GM18526 (cell line): ENCODE measurements around the gene ASB7.

Source experiments
- POLR2A ChIP-seq: IDR thresholded peaks from 3 replicates; pipeline ENCODE4 v1.6.1; 2011; ENCODE audit not compliant: insufficient read length; ENCODE audit errors: extremely low read depth

ASB7 gene

GRCh38 chr15:100628746-100629145 is 26.4 kb downstream of the ASB7 start:
- no peak for TF ChIP-seq POLR2A

- no peak for TF ChIP-seq POLR2A
Measured at GRCh38 chr15:100631831-100632230, 29.4 kb downstream of the ASB7 start.

GRCh38 chr15:100633763-100634075 is 31.3 kb downstream of the ASB7 start:
- no peak for TF ChIP-seq POLR2A

- TF ChIP-seq POLR2A: no peak
Measured at GRCh38 chr15:100635406-100636071, 33.1 kb downstream of the ASB7 start.

GRCh38 chr15:100638177-100638730 is 35.9 kb downstream of the ASB7 start:
- no peak for TF ChIP-seq POLR2A

- TF ChIP-seq POLR2A: no peak
Measured at GRCh38 chr15:100642213-100642949, 40.0 kb downstream of the ASB7 start.

GRCh38 chr15:100642950-100643338 is 40.6 kb downstream of the ASB7 start:
- no peak for TF ChIP-seq POLR2A

- no peak for TF ChIP-seq POLR2A
Measured at GRCh38 chr15:100645671-100646070, 43.3 kb downstream of the ASB7 start.

GRCh38 chr15:100648951-100649350 is 46.6 kb downstream of the ASB7 start:
- no peak for TF ChIP-seq POLR2A

- no peak for TF ChIP-seq POLR2A
Measured at GRCh38 chr15:100650685-100651084, 48.3 kb downstream of the ASB7 start.

GRCh38 chr15:100651253-100651652 is 48.9 kb downstream of the ASB7 start:
- no peak for TF ChIP-seq POLR2A

- TF ChIP-seq POLR2A: no peak
Measured at GRCh38 chr15:100652116-100652515, 49.7 kb downstream of the ASB7 start.

- no peak for TF ChIP-seq POLR2A
Measured at GRCh38 chr15:100653608-100654007, 51.2 kb downstream of the ASB7 start.

- no peak for TF ChIP-seq POLR2A
Measured at GRCh38 chr15:100658895-100659294, 56.5 kb downstream of the ASB7 start.

GRCh38 chr15:100661156-100661555 is 58.8 kb downstream of the ASB7 start:
- no peak for TF ChIP-seq POLR2A

GRCh38 chr15:100663086-100663914 is 60.9 kb downstream of the ASB7 start:
- no peak for TF ChIP-seq POLR2A
